Measurements from ENCODE around the gene FAM153A. TPM values are rescaled to one million over a fixed set of nuclear protein-coding genes. Genes with fewer than 3 reads are reported as not detected.
"Not testable (repeated sequence)": the region's sequence is repeated elsewhere in the genome, so short reads cannot be mapped to it uniquely, and the experiment has no call there.

Gene FAM153A
- total and polyA plus RNA-seq, 2 of the 13 experiments (the other 11 are each of a cell fraction or from before 2014, with no cell fraction given), result not detected

GRCh38 chr5:177801427-177801826, 18.7 kb upstream of the FAM153A start:
- H3K79me2 ChIP-seq (ENCODE audit: insufficient read depth, low read length); H2AFZ ChIP-seq (ENCODE audit: low read length); POLR2A ChIA-PET; H3K27ac ChIP-seq (ENCODE audit: extremely low read length, insufficient read depth, low read length); intact Hi-C loops (cut with micrococcal nuclease; ENCODE audit: unreplicated experiment); in situ Hi-C loops (cut with HindIII; ENCODE audit: extremely low pct_ligation_motif_present, low pct_unique_long_range_greater_than_20kb); ATAC-seq; H3K4me2 ChIP-seq (ENCODE audit: low read depth, low read length); FAIRE-seq; BruUV-seq (replicated peaks); H3K27me3 ChIP-seq (ENCODE audit: control insufficient read depth in 1 of 2, insufficient read depth in 2 of 2, low read length in 2 of 2); H4K20me1 ChIP-seq (ENCODE audit: insufficient read depth, low read length); H3K9me3 ChIP-seq (ENCODE audit: low read length); CTCF ChIA-PET (ENCODE audit: low intra/inter-chr PET ratio, low total read pairs); H3K36me3 ChIP-seq (replicated peaks in 1 of 2; ENCODE audit: control insufficient read depth in 1 of 2, insufficient read depth in 2 of 2, low read length in 2 of 2); H3K9ac ChIP-seq (ENCODE audit: insufficient read depth, low read depth, low read length); H3K4me3 ChIP-seq (replicated peaks in 1 of 3; ENCODE audit: insufficient read depth in 1 of 3, low read depth in 2 of 3, low read length in 3 of 3); DNase-seq (ENCODE audit: low spot score); H3K4me1 ChIP-seq (ENCODE audit: insufficient read depth, low read length): not testable (repeated sequence)
- WGBS (ENCODE audit: low lambda C conversion rate), result 52% methylated on average over 5 of the region's 5 CpGs

DNA sequence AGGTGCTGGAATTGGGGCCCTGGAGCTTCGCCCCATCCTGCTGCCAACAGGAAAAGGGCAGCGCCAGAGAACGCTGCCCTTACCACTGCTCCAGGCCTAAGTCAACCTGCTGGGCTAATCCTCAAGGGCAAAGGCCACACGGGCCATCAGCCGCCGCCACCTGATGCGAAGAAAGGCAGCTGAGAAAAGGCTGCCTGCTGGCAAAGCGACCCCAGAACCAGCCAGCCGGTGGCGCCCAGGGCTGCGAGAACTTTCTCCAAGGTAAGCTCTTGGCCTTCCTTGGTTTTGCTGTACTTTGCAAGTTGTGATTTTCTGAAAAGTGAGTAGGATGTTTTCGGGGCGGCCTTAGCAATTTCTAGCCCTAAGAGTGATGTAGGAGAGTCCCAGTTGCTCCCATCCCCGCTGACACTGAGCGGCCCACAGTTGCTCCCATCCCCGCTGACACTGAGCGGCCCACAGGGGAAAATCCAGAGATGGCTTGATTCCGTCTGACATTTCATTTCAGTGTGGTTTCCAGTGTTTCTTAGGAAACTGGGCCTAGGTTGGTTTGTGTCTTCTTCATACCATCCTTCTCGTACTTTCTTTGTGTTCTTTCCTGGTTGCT, 15.6 kb upstream of the FAM153A start:
- FAIRE-seq (peak; percentile 72), ATAC-seq (peak; percentile 75)
- H3K79me2 ChIP-seq (ENCODE audit: insufficient read depth, low read length); H3K4me2 ChIP-seq (ENCODE audit: low read depth, low read length); H4K20me1 ChIP-seq (ENCODE audit: insufficient read depth, low read length); H3K9ac ChIP-seq (ENCODE audit: insufficient read depth, low read depth, low read length); DNase-seq (ENCODE audit: low spot score); H3K27me3 ChIP-seq (ENCODE audit: control insufficient read depth in 1 of 2, insufficient read depth in 2 of 2, low read length in 2 of 2); POLR2A ChIA-PET; in situ Hi-C loops (cut with HindIII; ENCODE audit: extremely low pct_ligation_motif_present, low pct_unique_long_range_greater_than_20kb); intact Hi-C loops (cut with micrococcal nuclease; ENCODE audit: unreplicated experiment); CTCF ChIA-PET (ENCODE audit: low intra/inter-chr PET ratio, low total read pairs); H3K4me1 ChIP-seq (ENCODE audit: insufficient read depth, low read length); H3K9me3 ChIP-seq (ENCODE audit: low read length); H3K27ac ChIP-seq (ENCODE audit: extremely low read length, insufficient read depth, low read length); H3K36me3 ChIP-seq (replicated peaks in 1 of 2; ENCODE audit: control insufficient read depth in 1 of 2, insufficient read depth in 2 of 2, low read length in 2 of 2); BruUV-seq (replicated peaks); H3K4me3 ChIP-seq (replicated peaks in 1 of 3; ENCODE audit: insufficient read depth in 1 of 3, low read depth in 2 of 3, low read length in 3 of 3); H2AFZ ChIP-seq (ENCODE audit: low read length): not testable (repeated sequence)
- TF ChIP-seq, protein P1, sequence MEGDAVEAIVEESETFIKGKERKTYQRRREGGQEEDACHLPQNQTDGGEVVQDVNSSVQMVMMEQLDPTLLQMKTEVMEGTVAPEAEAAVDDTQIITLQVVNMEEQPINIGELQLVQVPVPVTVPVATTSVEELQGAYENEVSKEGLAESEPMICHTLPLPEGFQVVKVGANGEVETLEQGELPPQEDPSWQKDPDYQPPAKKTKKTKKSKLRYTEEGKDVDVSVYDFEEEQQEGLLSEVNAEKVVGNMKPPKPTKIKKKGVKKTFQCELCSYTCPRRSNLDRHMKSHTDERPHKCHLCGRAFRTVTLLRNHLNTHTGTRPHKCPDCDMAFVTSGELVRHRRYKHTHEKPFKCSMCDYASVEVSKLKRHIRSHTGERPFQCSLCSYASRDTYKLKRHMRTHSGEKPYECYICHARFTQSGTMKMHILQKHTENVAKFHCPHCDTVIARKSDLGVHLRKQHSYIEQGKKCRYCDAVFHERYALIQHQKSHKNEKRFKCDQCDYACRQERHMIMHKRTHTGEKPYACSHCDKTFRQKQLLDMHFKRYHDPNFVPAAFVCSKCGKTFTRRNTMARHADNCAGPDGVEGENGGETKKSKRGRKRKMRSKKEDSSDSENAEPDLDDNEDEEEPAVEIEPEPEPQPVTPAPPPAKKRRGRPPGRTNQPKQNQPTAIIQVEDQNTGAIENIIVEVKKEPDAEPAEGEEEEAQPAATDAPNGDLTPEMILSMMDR (CRISPR knock-in tag; IDR thresholded peaks at IDR 0.05), result peak; percentile 6; the same call in 1 of the 2 replicates
- WGBS (ENCODE audit: low lambda C conversion rate), result no CpG with 5 or more reads among the region's 19 CpGs

GRCh38 chr5:177793272-177793671, 10.6 kb upstream of the FAM153A start:
- FAIRE-seq; DNase-seq (ENCODE audit: low spot score); H2AFZ ChIP-seq (ENCODE audit: low read length); H3K36me3 ChIP-seq (replicated peaks in 1 of 2; ENCODE audit: control insufficient read depth in 1 of 2, insufficient read depth in 2 of 2, low read length in 2 of 2); H3K4me3 ChIP-seq (replicated peaks in 1 of 3; ENCODE audit: insufficient read depth in 1 of 3, low read depth in 2 of 3, low read length in 3 of 3); ATAC-seq; CTCF ChIA-PET (ENCODE audit: low intra/inter-chr PET ratio, low total read pairs); H3K4me2 ChIP-seq (ENCODE audit: low read depth, low read length); BruUV-seq (replicated peaks); H4K20me1 ChIP-seq (ENCODE audit: insufficient read depth, low read length); H3K27ac ChIP-seq (ENCODE audit: extremely low read length, insufficient read depth, low read length); H3K9me3 ChIP-seq (ENCODE audit: low read length); H3K79me2 ChIP-seq (ENCODE audit: insufficient read depth, low read length); POLR2A ChIA-PET; in situ Hi-C loops (cut with HindIII; ENCODE audit: extremely low pct_ligation_motif_present, low pct_unique_long_range_greater_than_20kb); H3K4me1 ChIP-seq (ENCODE audit: insufficient read depth, low read length); H3K27me3 ChIP-seq (ENCODE audit: control insufficient read depth in 1 of 2, insufficient read depth in 2 of 2, low read length in 2 of 2); intact Hi-C loops (cut with micrococcal nuclease; ENCODE audit: unreplicated experiment); H3K9ac ChIP-seq (ENCODE audit: insufficient read depth, low read depth, low read length): not testable (repeated sequence)
- WGBS (ENCODE audit: low lambda C conversion rate), result 45% methylated on average over 3 of the region's 9 CpGs

GRCh38 chr5:177791649-177792048, 8.9 kb upstream of the FAM153A start:
- FAIRE-seq; POLR2A ChIA-PET; H3K27ac ChIP-seq (ENCODE audit: extremely low read length, insufficient read depth, low read length); H3K9me3 ChIP-seq (ENCODE audit: low read length); BruUV-seq (replicated peaks); in situ Hi-C loops (cut with HindIII; ENCODE audit: extremely low pct_ligation_motif_present, low pct_unique_long_range_greater_than_20kb); H3K4me1 ChIP-seq (ENCODE audit: insufficient read depth, low read length); intact Hi-C loops (cut with micrococcal nuclease; ENCODE audit: unreplicated experiment); H3K4me2 ChIP-seq (ENCODE audit: low read depth, low read length); H3K4me3 ChIP-seq (replicated peaks in 1 of 3; ENCODE audit: insufficient read depth in 1 of 3, low read depth in 2 of 3, low read length in 3 of 3); H3K27me3 ChIP-seq (ENCODE audit: control insufficient read depth in 1 of 2, insufficient read depth in 2 of 2, low read length in 2 of 2); H4K20me1 ChIP-seq (ENCODE audit: insufficient read depth, low read length); ATAC-seq; CTCF ChIA-PET (ENCODE audit: low intra/inter-chr PET ratio, low total read pairs); H3K9ac ChIP-seq (ENCODE audit: insufficient read depth, low read depth, low read length); H2AFZ ChIP-seq (ENCODE audit: low read length); DNase-seq (ENCODE audit: low spot score); H3K36me3 ChIP-seq (replicated peaks in 1 of 2; ENCODE audit: control insufficient read depth in 1 of 2, insufficient read depth in 2 of 2, low read length in 2 of 2); H3K79me2 ChIP-seq (ENCODE audit: insufficient read depth, low read length): not testable (repeated sequence)
- WGBS (ENCODE audit: low lambda C conversion rate), result no CpG with 5 or more reads among the region's 12 CpGs

All from HepG2 (cell line).